GM18508 (cell line): Measurements from ENCODE around the gene PARD6B.

Source experiments
- ATAC-seq: cut with Tn5 transposase; IDR thresholded peaks from one replicate; pipeline ENCODE4 v1.9.1; 2021; ENCODE audit warnings: moderate number of reproducible peaks; ENCODE audit not compliant: insufficient read depth, unreplicated experiment

PARD6B gene

GRCh38 chr20:50722424-50723155, 8.8 kb upstream of the PARD6B start:
- ATAC-seq, result no peak

GRCh38 chr20:50723672-50724071, 7.7 kb upstream of the PARD6B start:
- no peak for ATAC-seq

- ATAC-seq, result no peak
Measured at GRCh38 chr20:50724112-50724725, 7.2 kb upstream of the PARD6B start.

- no peak for ATAC-seq
Measured at GRCh38 chr20:50724851-50725723, 6.3 kb upstream of the PARD6B start.

- no peak for ATAC-seq
Measured at GRCh38 chr20:50725724-50726005, 5.7 kb upstream of the PARD6B start.

GRCh38 chr20:50726955-50727791, 4.2 kb upstream of the PARD6B start:
- ATAC-seq, result no peak

GRCh38 chr20:50727792-50728485, 3.4 kb upstream of the PARD6B start:
- ATAC-seq, result no peak

- ATAC-seq, result no peak
Measured at GRCh38 chr20:50728486-50728980, 2.8 kb upstream of the PARD6B start.

GRCh38 chr20:50728981-50729874, 2.2 kb upstream of the PARD6B start:
- ATAC-seq, result no peak

- no peak for ATAC-seq
Measured at GRCh38 chr20:50729901-50730764, 1.2 kb upstream of the PARD6B start.

GRCh38 chr20:50730765-50731054, 670 bp upstream of the PARD6B start:
- no peak for ATAC-seq

- no peak for ATAC-seq
Measured at GRCh38 chr20:50731930-50732690, 730 bp downstream of the PARD6B start.

GRCh38 chr20:50733644-50734349, 2.4 kb downstream of the PARD6B start:
- ATAC-seq, result no peak

GRCh38 chr20:50734730-50735679, 3.6 kb downstream of the PARD6B start:
- no peak for ATAC-seq

- ATAC-seq, result no peak
Measured at GRCh38 chr20:50735813-50736212, 4.4 kb downstream of the PARD6B start.

- ATAC-seq, result no peak
Measured at GRCh38 chr20:50737352-50737751, 6.0 kb downstream of the PARD6B start.
